ENCODE measurements around the gene ACOX1.

GRCh38 chr17:75995385-75995925 lies 16.5 kb upstream of the ACOX1 start:
- TF ChIP-seq, protein P1, sequence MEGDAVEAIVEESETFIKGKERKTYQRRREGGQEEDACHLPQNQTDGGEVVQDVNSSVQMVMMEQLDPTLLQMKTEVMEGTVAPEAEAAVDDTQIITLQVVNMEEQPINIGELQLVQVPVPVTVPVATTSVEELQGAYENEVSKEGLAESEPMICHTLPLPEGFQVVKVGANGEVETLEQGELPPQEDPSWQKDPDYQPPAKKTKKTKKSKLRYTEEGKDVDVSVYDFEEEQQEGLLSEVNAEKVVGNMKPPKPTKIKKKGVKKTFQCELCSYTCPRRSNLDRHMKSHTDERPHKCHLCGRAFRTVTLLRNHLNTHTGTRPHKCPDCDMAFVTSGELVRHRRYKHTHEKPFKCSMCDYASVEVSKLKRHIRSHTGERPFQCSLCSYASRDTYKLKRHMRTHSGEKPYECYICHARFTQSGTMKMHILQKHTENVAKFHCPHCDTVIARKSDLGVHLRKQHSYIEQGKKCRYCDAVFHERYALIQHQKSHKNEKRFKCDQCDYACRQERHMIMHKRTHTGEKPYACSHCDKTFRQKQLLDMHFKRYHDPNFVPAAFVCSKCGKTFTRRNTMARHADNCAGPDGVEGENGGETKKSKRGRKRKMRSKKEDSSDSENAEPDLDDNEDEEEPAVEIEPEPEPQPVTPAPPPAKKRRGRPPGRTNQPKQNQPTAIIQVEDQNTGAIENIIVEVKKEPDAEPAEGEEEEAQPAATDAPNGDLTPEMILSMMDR (IDR thresholded peaks at IDR 0.05): no peak
- TF ChIP-seq POLR2A (IDR thresholded peaks at IDR 0.05): no peak
